IMR-90 (cell line): ENCODE measurements around the gene MICALL2. TPM values are rescaled to one million over a fixed set of nuclear protein-coding genes. Genes with fewer than 3 reads are reported as not detected.

Experiments used
- ATAC-seq: fragments of 200-7000 bp; cut with Tn5 transposase; 2 replicates; pipeline ENCODE4 v1.9.1; 2020; ENCODE audit warnings: low read depth, mild to moderate bottlenecking, moderate library complexity
- BruUV-seq: library from RNA; stranded (reverse); fragments of 400-500 nt; replicated peaks from 2 replicates; lab custom pipeline; 2021; lab: Mats Ljungman, UMichigan
- CTCF ChIA-PET: fragments of 300-600 bp; formaldehyde crosslinking; extraction: SDS; loops from one replicate; lab custom pipeline; 2021; ENCODE audit warnings: antibody characterized with exemption; lab: Yijun Ruan, JAX
- POLR2A ChIA-PET: fragments of 300-600 bp; sonication (Branson Sonifier 250); formaldehyde crosslinking; loops from one replicate; lab custom pipeline; 2022; ENCODE audit warnings: antibody characterized with exemption; ENCODE audit not compliant: unreplicated experiment; lab: Charles Lee
- DNase-seq: peaks from one replicate; pipeline ENCODE4 v3.0.0; 2013
- H2AFZ ChIP-seq: replicated peaks from 2 replicates; pipeline ENCODE3; 2013; ENCODE audit warnings: low read length, mild to moderate bottlenecking; ENCODE audit not compliant: poor library complexity
- H2AK5ac ChIP-seq: 2 replicates; pipeline ENCODE4 v1.6.1; 2013; ENCODE audit warnings: low read depth, low read length, inconsistent platforms
- H2AK9ac ChIP-seq: replicated peaks from 2 replicates; pipeline ENCODE3; 2013; ENCODE audit warnings: mild to moderate bottlenecking, low read depth, low read length, moderate library complexity; ENCODE audit not compliant: poor library complexity
- H2BK120ac ChIP-seq: 2 replicates; pipeline ENCODE4 v1.6.1; 2013; ENCODE audit warnings: low read depth, low read length, inconsistent platforms
- H2BK15ac ChIP-seq: 3 replicates; pipeline ENCODE4 v1.6.1; 2013; ENCODE audit warnings: low read depth, low read length, inconsistent platforms
- H2BK20ac ChIP-seq: 2 replicates; pipeline ENCODE4 v1.6.1; 2013; ENCODE audit warnings: low read depth, mild to moderate bottlenecking, inconsistent platforms, low read length, moderate library complexity
- H2BK5ac ChIP-seq: 2 replicates; pipeline ENCODE4 v1.6.1; 2013; ENCODE audit warnings: mild to moderate bottlenecking, low read depth, low read length, inconsistent platforms; ENCODE audit not compliant: poor library complexity, severe bottlenecking
- H3K14ac ChIP-seq: replicated peaks from 2 replicates; pipeline ENCODE4 v1.6.1; 2013; ENCODE audit warnings: low read depth, low read length, inconsistent platforms
- H3K18ac ChIP-seq: 2 replicates; pipeline ENCODE4 v1.6.1; 2013; ENCODE audit warnings: low read depth, low read length, control low read depth
- H3K23ac ChIP-seq: 2 replicates; pipeline ENCODE4 v1.6.1; 2013; ENCODE audit warnings: low read depth, low read length, inconsistent platforms
- H3K27ac ChIP-seq: 2 replicates; pipeline ENCODE4 v1.5.1; 2013; ENCODE audit warnings: mild to moderate bottlenecking, control low read depth, low read length; ENCODE audit not compliant: insufficient read depth
- H3K27me3 ChIP-seq: 2 replicates; pipeline ENCODE4 v1.6.1; 2013; ENCODE audit warnings: low read length; ENCODE audit not compliant: control insufficient read depth, insufficient read depth
- H3K36me3 ChIP-seq: 2 replicates; pipeline ENCODE4 v1.6.1; 2013; ENCODE audit warnings: low read length, mixed read lengths; ENCODE audit not compliant: control insufficient read depth, insufficient read depth
- H3K4ac ChIP-seq: 2 replicates; pipeline ENCODE4 v1.6.1; 2013; ENCODE audit warnings: low read depth, low read length, inconsistent platforms
- H3K4me1 ChIP-seq: 2 replicates; pipeline ENCODE4 v1.6.1; 2013; ENCODE audit warnings: low read length, mixed read lengths; ENCODE audit not compliant: control insufficient read depth, insufficient read depth
- H3K4me2 ChIP-seq: 2 replicates; pipeline ENCODE4 v1.6.1; 2013; ENCODE audit warnings: low read depth, mild to moderate bottlenecking, control low read depth, low read length, moderate library complexity
- H3K4me3 ChIP-seq: 2 replicates; pipeline ENCODE4 v1.5.1; 2013; ENCODE audit warnings: low read depth, mild to moderate bottlenecking, control low read depth, low read length, moderate library complexity; ENCODE audit not compliant: insufficient read depth
- H3K56ac ChIP-seq: 2 replicates; pipeline ENCODE4 v1.6.1; 2013; ENCODE audit warnings: low read length, inconsistent platforms; ENCODE audit not compliant: insufficient read depth; ENCODE audit errors: extremely low read depth
- H3K79me1 ChIP-seq, 2 experiments: 2 replicates each; pipeline ENCODE4 v1.6.1; 2013; ENCODE audit warnings: low read length in 2 of 2, inconsistent platforms in 1 of 2, low read depth in 1 of 2
- H3K9ac ChIP-seq: 2 replicates; pipeline ENCODE4 v1.6.1; 2013; ENCODE audit warnings: low read depth, low read length, control low read depth
- H3K9me1 ChIP-seq: 2 replicates; pipeline ENCODE4 v1.6.1; 2013; ENCODE audit warnings: low read length, inconsistent platforms; ENCODE audit not compliant: insufficient read depth
- H3K9me3 ChIP-seq: 2 replicates; pipeline ENCODE4 v1.6.1; 2013; ENCODE audit warnings: low read length; ENCODE audit not compliant: control insufficient read depth, insufficient read depth
- H4K20me1 ChIP-seq: 2 replicates; pipeline ENCODE4 v1.6.1; 2013; ENCODE audit warnings: low read length, inconsistent platforms; ENCODE audit not compliant: insufficient read depth
- H4K5ac ChIP-seq: 2 replicates; pipeline ENCODE4 v1.6.1; 2013; ENCODE audit warnings: mild to moderate bottlenecking, low read depth, low read length, control low read depth
- H4K8ac ChIP-seq, 2 experiments: 2 replicates each; pipeline ENCODE4 v1.6.1; 2013; ENCODE audit warnings: low read depth in 2 of 2, low read length in 2 of 2, control low read depth in 1 of 2, inconsistent platforms in 1 of 2
- H4K91ac ChIP-seq: 2 replicates; pipeline ENCODE4 v1.6.1; 2013; ENCODE audit warnings: low read depth, low read length, inconsistent platforms; ENCODE audit not compliant: insufficient read depth
- BHLHE40 ChIP-seq: fragments of 150-350 bp; IDR thresholded peaks from 2 replicates; pipeline ENCODE4 v1.6.1; 2016; ENCODE audit warnings: mild to moderate bottlenecking, low read depth, low read length
- MXI1 ChIP-seq: IDR thresholded peaks from 2 replicates; pipeline ENCODE4 v1.6.1; 2012; ENCODE audit warnings: low read depth, mild to moderate bottlenecking, low read length, moderate library complexity, borderline replicate concordance
- WGBS, 2 experiments: methylation state at CpG; one replicate each; pipeline versions ENCODE4 v1.1.5 to v1.1.7; 2013; ENCODE audit warnings: missing lambda C conversion rate in 2 of 2; ENCODE audit not compliant: insufficient read length in 1 of 2; ENCODE audit errors: extremely low coverage in 2 of 2; 5-methylcytosine and 5-hydroxymethylcytosine counted together
- dilution Hi-C: fragments of 300-500 bp; cut with HindIII; formaldehyde crosslinking; loops from one replicate; pipeline ENCODE4 v1.14.3; 2018; ENCODE audit warnings: low sequenced_read_pairs; ENCODE audit not compliant: unreplicated experiment
- in situ Hi-C: fragments of 300-500 bp; cut with MboI; formaldehyde crosslinking; loops from 3 replicates; pipeline ENCODE4 v1.14.3; 2019; ENCODE audit warnings: low sequenced_read_pairs, inconsistent platforms, mixed read lengths
- intact Hi-C: fragments of 100-400 bp; cut with micrococcal nuclease; formaldehyde crosslinking; loops from 2 replicates; pipeline ENCODE4 v1.10.0; 2022
- polyA plus RNA-seq, 3 experiments: library from polyadenylated mRNA; depleted of rRNA; stranded (reverse); fragments of >200 nt; gene quantifications; 2 replicates each; pipeline ENCODE4 v1.2.3, GENCODE V29; 2012; ENCODE audit warnings: low replicate concordance in 1 of 3
- total RNA-seq: library from RNA; depleted of rRNA; stranded (reverse); fragments of >200 nt; gene quantifications from 2 replicates; pipeline ENCODE4 v1.2.3, GENCODE V29; 2012
- TF ChIP-seq, protein P1 (sequence below): conservative IDR thresholded peaks from 2 replicates; pipeline ENCODE4 v1.5.1; 2012; ENCODE audit warnings: mild to moderate bottlenecking, low read depth, low read length, improper control_type of control experiment
- TF ChIP-seq, protein P2 (sequence below): fragments of 150-350 bp; IDR thresholded peaks from 2 replicates; pipeline ENCODE4 v1.6.1; 2016; ENCODE audit warnings: low read depth, mild to moderate bottlenecking, low read length, moderate library complexity, borderline replicate concordance

The MICALL2 gene
- total and polyA plus RNA-seq, 2 of the 4 experiments (the other 2 are of a cell fraction) = 6.6 to 34.1 TPM

DNA sequence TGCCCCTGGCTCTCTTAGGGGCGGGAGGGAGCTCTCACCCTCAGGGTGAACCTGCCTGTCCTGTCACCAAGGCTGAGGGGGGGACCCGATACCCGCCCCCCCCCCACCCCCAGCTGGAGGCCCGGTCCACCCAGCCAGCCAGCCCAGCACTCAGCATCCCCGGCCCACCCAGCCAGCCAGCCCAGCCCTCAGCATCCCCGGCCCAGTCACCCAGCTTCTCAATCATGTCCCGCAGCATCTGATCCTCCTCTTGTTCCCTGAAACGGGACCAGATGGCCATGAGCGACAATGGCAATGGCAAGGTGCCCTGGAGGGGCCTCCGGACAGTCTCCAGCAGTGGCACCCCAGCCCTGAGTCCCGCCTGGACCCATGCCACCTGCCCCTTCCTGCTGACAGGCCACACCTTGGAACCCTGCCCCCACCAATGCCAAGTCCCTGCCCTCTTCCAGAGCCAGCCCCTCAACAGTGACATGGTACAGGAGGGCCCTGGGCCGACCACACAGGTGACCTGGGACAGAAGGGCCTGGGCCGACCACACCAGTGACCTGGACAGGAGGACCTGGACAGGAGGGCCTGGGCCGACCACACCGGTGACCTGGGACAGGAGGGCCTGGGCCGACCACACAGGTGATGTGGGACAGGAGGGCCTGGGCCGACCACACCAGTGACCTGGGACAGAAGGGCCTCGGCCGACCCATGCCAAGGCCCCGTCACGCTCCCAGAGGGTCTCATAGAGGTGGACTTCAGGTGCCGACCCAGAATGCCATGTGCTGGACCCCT is 24.2 kb downstream of the MICALL2 start:
- TSS peak; percentile 17 for BruUV-seq
- in situ Hi-C loops (no loop called here), intact Hi-C loops (no loop called here), dilution Hi-C loops (no loop called here)
- Histone ChIP-seq H2AFZ (no peak overlapping the region), H2BK20ac (no peak overlapping the region), H2BK15ac (no peak overlapping the region), H3K4me3 (no peak overlapping the region), H2BK5ac (no peak overlapping the region), H3K9ac (no peak overlapping the region), H3K4me2 (no peak overlapping the region), H3K14ac (no peak overlapping the region), H2AK5ac (no peak overlapping the region), H2BK120ac (no peak overlapping the region), H3K27me3 (no peaks in the 10 kb centered on the region), H3K23ac (no peak overlapping the region), H3K79me1 (no peaks in the 10 kb centered on the region), H4K5ac (no peak overlapping the region), H4K91ac (no peak overlapping the region), H3K9me1 (peaks cover 7% of the 10 kb centered on the region), H3K27ac (no peak overlapping the region), H4K8ac (no peak overlapping the region), H3K4me1 (no peaks in the 10 kb centered on the region), H3K4ac (no peak overlapping the region), H2AK9ac (no peak overlapping the region), H3K18ac (no peak overlapping the region), H4K20me1 (peaks cover 18% of the 10 kb centered on the region), H3K9me3 (no peaks in the 10 kb centered on the region), H3K56ac (no peak overlapping the region), H3K36me3 (peaks cover 35% of the 10 kb centered on the region)
- ChIA-PET POLR2A (no interaction called here), CTCF (no interaction called here)
- no peak for ATAC-seq
- no peak for DNase-seq
- 92% methylated on average over 13 of the region's 22 CpGs; no CpG with 5 or more reads in 1 of the 2 experiments for WGBS, 2 experiments
- TF ChIP-seq, protein P1, sequence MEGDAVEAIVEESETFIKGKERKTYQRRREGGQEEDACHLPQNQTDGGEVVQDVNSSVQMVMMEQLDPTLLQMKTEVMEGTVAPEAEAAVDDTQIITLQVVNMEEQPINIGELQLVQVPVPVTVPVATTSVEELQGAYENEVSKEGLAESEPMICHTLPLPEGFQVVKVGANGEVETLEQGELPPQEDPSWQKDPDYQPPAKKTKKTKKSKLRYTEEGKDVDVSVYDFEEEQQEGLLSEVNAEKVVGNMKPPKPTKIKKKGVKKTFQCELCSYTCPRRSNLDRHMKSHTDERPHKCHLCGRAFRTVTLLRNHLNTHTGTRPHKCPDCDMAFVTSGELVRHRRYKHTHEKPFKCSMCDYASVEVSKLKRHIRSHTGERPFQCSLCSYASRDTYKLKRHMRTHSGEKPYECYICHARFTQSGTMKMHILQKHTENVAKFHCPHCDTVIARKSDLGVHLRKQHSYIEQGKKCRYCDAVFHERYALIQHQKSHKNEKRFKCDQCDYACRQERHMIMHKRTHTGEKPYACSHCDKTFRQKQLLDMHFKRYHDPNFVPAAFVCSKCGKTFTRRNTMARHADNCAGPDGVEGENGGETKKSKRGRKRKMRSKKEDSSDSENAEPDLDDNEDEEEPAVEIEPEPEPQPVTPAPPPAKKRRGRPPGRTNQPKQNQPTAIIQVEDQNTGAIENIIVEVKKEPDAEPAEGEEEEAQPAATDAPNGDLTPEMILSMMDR = no peak
- TF ChIP-seq, protein P2, sequence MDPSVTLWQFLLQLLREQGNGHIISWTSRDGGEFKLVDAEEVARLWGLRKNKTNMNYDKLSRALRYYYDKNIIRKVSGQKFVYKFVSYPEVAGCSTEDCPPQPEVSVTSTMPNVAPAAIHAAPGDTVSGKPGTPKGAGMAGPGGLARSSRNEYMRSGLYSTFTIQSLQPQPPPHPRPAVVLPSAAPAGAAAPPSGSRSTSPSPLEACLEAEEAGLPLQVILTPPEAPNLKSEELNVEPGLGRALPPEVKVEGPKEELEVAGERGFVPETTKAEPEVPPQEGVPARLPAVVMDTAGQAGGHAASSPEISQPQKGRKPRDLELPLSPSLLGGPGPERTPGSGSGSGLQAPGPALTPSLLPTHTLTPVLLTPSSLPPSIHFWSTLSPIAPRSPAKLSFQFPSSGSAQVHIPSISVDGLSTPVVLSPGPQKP = no peak
- TF ChIP-seq BHLHE40 (no peak), MXI1 (no peak)
